ENCODE data around the gene PSMD9.

The PSMD9 gene

GRCh38 chr12:121894633-121895032, 6.0 kb downstream of the PSMD9 start:
- peak; percentile 57 for TF ChIP-seq CTCF (conservative IDR thresholded peaks at IDR 0.05; ENCODE audit: low read depth, low read length)
- DNase-seq (ENCODE audit: low read depth), result peak; percentile 57
- no peak overlapping the region for H3K4me3 ChIP-seq (ENCODE audit: low read length)

GRCh38 chr12:121898287-121898686, 9.7 kb downstream of the PSMD9 start:
- no peak for DNase-seq (ENCODE audit: low read depth)
- TF ChIP-seq CTCF (conservative IDR thresholded peaks at IDR 0.05; ENCODE audit: low read depth, low read length), result no peak
- H3K4me3 ChIP-seq (ENCODE audit: low read length), result no peak overlapping the region

- DNase-seq (ENCODE audit: low read depth), result no peak
- H3K4me3 ChIP-seq (ENCODE audit: low read length), result no peak overlapping the region
- TF ChIP-seq CTCF (conservative IDR thresholded peaks at IDR 0.05; ENCODE audit: low read depth, low read length), result no peak
Measured at GRCh38 chr12:121899590-121899989, 11.0 kb downstream of the PSMD9 start.

GRCh38 chr12:121903202-121903601, 14.6 kb downstream of the PSMD9 start:
- no peak for DNase-seq (ENCODE audit: low read depth)
- no peak overlapping the region for H3K4me3 ChIP-seq (ENCODE audit: low read length)
- TF ChIP-seq CTCF (conservative IDR thresholded peaks at IDR 0.05; ENCODE audit: low read depth, low read length), result no peak

GRCh38 chr12:121905746-121906145, 17.2 kb downstream of the PSMD9 start:
- no peak for DNase-seq (ENCODE audit: low read depth)
- TF ChIP-seq CTCF (conservative IDR thresholded peaks at IDR 0.05; ENCODE audit: low read depth, low read length), result no peak
- H3K4me3 ChIP-seq (ENCODE audit: low read length), result no peak overlapping the region

- H3K4me3 ChIP-seq (ENCODE audit: low read length), result no peak overlapping the region
- no peak for TF ChIP-seq CTCF (conservative IDR thresholded peaks at IDR 0.05; ENCODE audit: low read depth, low read length)
- no peak for DNase-seq (ENCODE audit: low read depth)
Measured at GRCh38 chr12:121908702-121909101, 20.1 kb downstream of the PSMD9 start.

- DNase-seq (ENCODE audit: low read depth), result no peak
- H3K4me3 ChIP-seq (ENCODE audit: low read length), result no peak overlapping the region
- TF ChIP-seq CTCF (conservative IDR thresholded peaks at IDR 0.05; ENCODE audit: low read depth, low read length), result no peak
Measured at GRCh38 chr12:121911824-121912585, 23.4 kb downstream of the PSMD9 start.

All from retinal pigment epithelial cell (primary cell).